ENCODE results near the gene MEIKIN.

- TF ChIP-seq CTCF (IDR thresholded peaks at IDR 0.05; ENCODE audit: low read depth, low read length, missing input control) (no peak), MAX (IDR thresholded peaks at IDR 0.05) (no peak), RXRA (IDR thresholded peaks at IDR 0.05) (no peak), HNF4G (IDR thresholded peaks at IDR 0.05) (no peak), SP1 (IDR thresholded peaks at IDR 0.05) (no peak), TAF1 (conservative IDR thresholded peaks at IDR 0.05) (no peak)
These were observed 88.1 kb downstream of the MEIKIN start for GRCh38 chr5:131857388-131857787.
